ENCODE measurements around the gene MOCS1.

DNA sequence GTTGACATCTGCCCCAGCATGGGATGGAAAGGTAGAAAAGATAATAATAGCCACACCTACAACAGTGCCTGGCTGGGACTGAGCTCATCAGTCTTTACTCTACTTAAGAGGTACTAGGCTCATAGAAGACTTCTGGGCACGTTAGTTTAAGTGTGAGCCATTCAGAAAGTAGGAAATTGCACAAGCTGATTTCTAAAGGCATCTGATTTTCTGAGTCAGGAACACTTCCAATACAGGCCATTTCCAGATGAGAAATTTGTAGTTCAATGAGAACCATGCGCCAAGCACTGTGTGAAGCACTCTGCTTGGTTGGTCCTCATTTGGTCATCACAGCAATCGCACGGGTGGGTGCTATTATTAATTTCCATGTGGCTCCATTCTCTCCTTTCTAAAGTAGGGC lies 42.3 kb downstream of the MOCS1 start:
- TF ChIP-seq, protein P1, sequence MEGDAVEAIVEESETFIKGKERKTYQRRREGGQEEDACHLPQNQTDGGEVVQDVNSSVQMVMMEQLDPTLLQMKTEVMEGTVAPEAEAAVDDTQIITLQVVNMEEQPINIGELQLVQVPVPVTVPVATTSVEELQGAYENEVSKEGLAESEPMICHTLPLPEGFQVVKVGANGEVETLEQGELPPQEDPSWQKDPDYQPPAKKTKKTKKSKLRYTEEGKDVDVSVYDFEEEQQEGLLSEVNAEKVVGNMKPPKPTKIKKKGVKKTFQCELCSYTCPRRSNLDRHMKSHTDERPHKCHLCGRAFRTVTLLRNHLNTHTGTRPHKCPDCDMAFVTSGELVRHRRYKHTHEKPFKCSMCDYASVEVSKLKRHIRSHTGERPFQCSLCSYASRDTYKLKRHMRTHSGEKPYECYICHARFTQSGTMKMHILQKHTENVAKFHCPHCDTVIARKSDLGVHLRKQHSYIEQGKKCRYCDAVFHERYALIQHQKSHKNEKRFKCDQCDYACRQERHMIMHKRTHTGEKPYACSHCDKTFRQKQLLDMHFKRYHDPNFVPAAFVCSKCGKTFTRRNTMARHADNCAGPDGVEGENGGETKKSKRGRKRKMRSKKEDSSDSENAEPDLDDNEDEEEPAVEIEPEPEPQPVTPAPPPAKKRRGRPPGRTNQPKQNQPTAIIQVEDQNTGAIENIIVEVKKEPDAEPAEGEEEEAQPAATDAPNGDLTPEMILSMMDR (IDR thresholded peaks at IDR 0.05; ENCODE audit: borderline replicate concordance, extremely low read depth, low read length, poor library complexity, severe bottlenecking): no peak
- no peak for TF ChIP-seq EZH2 (IDR thresholded peaks at IDR 0.05; ENCODE audit: borderline replicate concordance, low read depth, low read length, severe bottlenecking)

All from DND-41 (cell line).